Spleen (tissue), 11 donors: ENCODE measurements around the gene B2M. TPM values are rescaled to one million over a fixed set of nuclear protein-coding genes. Genes with fewer than 3 reads are reported as not detected.

Source experiments
- DNase-seq: peaks from one replicate; pipeline ENCODE4 v3.0.0-alpha.2; 2020
- H3K27ac ChIP-seq, 8 donors: fragments of 200-600 bp; sonication (generic) in 7 of 8; 1 replicate in 4 of 8; 2 replicates in 4 of 8; pipeline versions ENCODE4 v1.5.0 to v1.8.0; 2016 to 2021; ENCODE audit warnings: inconsistent platforms in 4 of 8, mild to moderate bottlenecking in 4 of 8, moderate library complexity in 1 of 8
- H3K27me3 ChIP-seq, 7 donors: fragments of 200-600 bp; sonication (generic) in 6 of 7; replicated peaks in 1 of 7; 1 replicate in 4 of 7; 2 replicates in 3 of 7; pipeline versions ENCODE4 v1.5.0 to v1.8.0; 2016 to 2021; ENCODE audit warnings: inconsistent platforms in 3 of 7, mild to moderate bottlenecking in 1 of 7
- H3K36me3 ChIP-seq, 6 donors: fragments of 200-600 bp; sonication (generic) in 5 of 6; 1 replicate in 4 of 6; 2 replicates in 2 of 6; pipeline versions ENCODE4 v1.5.0 to v1.8.0; 2016 to 2021; ENCODE audit warnings: inconsistent platforms in 2 of 6
- H3K4me1 ChIP-seq, 6 donors: fragments of 200-600 bp; sonication (generic) in 5 of 6; 1 replicate in 3 of 6; 2 replicates in 3 of 6; pipeline versions ENCODE4 v1.5.0 to v1.8.0; 2016 to 2021; ENCODE audit warnings: inconsistent platforms in 3 of 6
- H3K4me3 ChIP-seq, 8 donors: fragments of 200-600 bp; sonication (generic) in 7 of 8; 1 replicate in 4 of 8; 2 replicates in 4 of 8; pipeline versions ENCODE4 v1.5.0 to v1.8.0; 2016 to 2021; ENCODE audit warnings: inconsistent platforms in 4 of 8, mild to moderate bottlenecking in 4 of 8, moderate library complexity in 2 of 8
- H3K9me3 ChIP-seq, 8 donors: fragments of 200-600 bp; sonication (generic) in 7 of 8; 1 replicate in 4 of 8; 2 replicates in 4 of 8; pipeline versions ENCODE4 v1.5.0 to v1.8.0; 2016 to 2021; ENCODE audit warnings: inconsistent platforms in 4 of 8
- POLR2A ChIP-seq, 3 donors: fragments of 450-650 bp; IDR thresholded peaks; one replicate each; pipeline ENCODE4 v1.5.1; 2017; ENCODE audit warnings: antibody characterized with exemption in 3 of 3, mild to moderate bottlenecking in 1 of 3
- POLR2AphosphoS5 ChIP-seq, 3 donors: sonication (generic); formaldehyde crosslinking; IDR thresholded peaks; one replicate each; pipeline ENCODE4 v1.5.1; 2017; ENCODE audit warnings: antibody characterized with exemption in 3 of 3
- WGBS, 5 donors: extraction: QIAGEN DNeasy Blood & Tissue Kit in 3 of 5; methylation state at CpG; one replicate each; pipeline versions ENCODE4 v1.1.5 to v1.1.7; 2013 to 2018; 5-methylcytosine and 5-hydroxymethylcytosine counted together
- intact Hi-C: fragments of 100-400 bp; cut with DNase I; formaldehyde crosslinking; loops from one replicate; pipeline ENCODE4 v1.15.0; 2023; ENCODE audit warnings: low total_unique reads
- polyA plus RNA-seq, 3 donors: library from polyadenylated mRNA; stranded (reverse); fragments of 200-250 nt; gene quantifications; one replicate each; pipeline ENCODE4 v1.2.1, GENCODE V29; 2013
- total RNA-seq, 7 donors: library from RNA; depleted of rRNA in 3 of 7; stranded (reverse); fragments of >200 nt in 3 of 7; fragmentation: NEBNext Ultra II Directional in 4 of 7; extraction: Animal tissue kit (Norgen Biotek cat#: 25700) in 4 of 7; gene quantifications; one replicate each; pipeline versions ENCODE4 v1.1.0 to v1.2.1, GENCODE V29; 2016 to 2021
- TF ChIP-seq, protein P1 (sequence below), 11 experiments: fragments of 200-600 bp in 7 of 11; fragments of 450-650 bp in 4 of 11; sonication (generic) in 4 of 11; IDR thresholded peaks in 8 of 11; conservative IDR thresholded peaks in 3 of 11; 1 replicate in 7 of 11; 2 replicates in 4 of 11; pipeline versions ENCODE4 v1.4.0 to v1.8.0; 2016 to 2021; ENCODE audit warnings: antibody characterized with exemption in 11 of 11, inconsistent platforms in 4 of 11, mild to moderate bottlenecking in 1 of 11
- donor health status: healthy with polysubstance abuse.
- donor health status: DM: no; HTN: no; CAD: no; lungs with moderate emphysema.
- donor health status: DM: no; HTN: no; CAD: no.
- donor health status: Bipolar disorder and iron deficiency.
- donor health status: healthy.
- donor health status: DM: no; HTN: no; CAD: no.
- donor health status: DM: yes; HTN: yes; CAD: no.

Gene B2M
- total and polyA plus RNA-seq, 10 donors = 3,969 to 10,333 (median 6,045) TPM

DNA sequence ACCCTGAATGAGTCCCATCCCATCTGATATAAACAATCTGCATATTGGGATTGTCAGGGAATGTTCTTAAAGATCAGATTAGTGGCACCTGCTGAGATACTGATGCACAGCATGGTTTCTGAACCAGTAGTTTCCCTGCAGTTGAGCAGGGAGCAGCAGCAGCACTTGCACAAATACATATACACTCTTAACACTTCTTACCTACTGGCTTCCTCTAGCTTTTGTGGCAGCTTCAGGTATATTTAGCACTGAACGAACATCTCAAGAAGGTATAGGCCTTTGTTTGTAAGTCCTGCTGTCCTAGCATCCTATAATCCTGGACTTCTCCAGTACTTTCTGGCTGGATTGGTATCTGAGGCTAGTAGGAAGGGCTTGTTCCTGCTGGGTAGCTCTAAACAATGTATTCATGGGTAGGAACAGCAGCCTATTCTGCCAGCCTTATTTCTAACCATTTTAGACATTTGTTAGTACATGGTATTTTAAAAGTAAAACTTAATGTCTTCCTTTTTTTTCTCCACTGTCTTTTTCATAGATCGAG, 4.5 kb downstream of the B2M start:
- TF ChIP-seq POLR2A (IDR thresholded peaks at IDR 0.05) (no peak), POLR2AphosphoS5 (IDR thresholded peaks at IDR 0.05) (peak in 1 of 3 donors; percentile 51)
- peaks cover 5 to 83% (median 50%) of the 10 kb centered on the region in 6 donors for H3K36me3 ChIP-seq
- peaks cover 59 to 79% (median 75%) of the 10 kb centered on the region in 6 donors for H3K4me1 ChIP-seq
- peak overlapping the region in 6 of 8 donors; percentile 9 to 100 (median 100) for H3K27ac ChIP-seq
- DNase-seq = no peak
- intact Hi-C loops = no loop called here
- H3K4me3 ChIP-seq = peak overlapping the region in 7 of 8 donors; percentile 5 to 96 (median 87)
- 49 to 75% (median 60%) methylated on average over 2 of the region's 2 CpGs for WGBS, 5 donors
- H3K9me3 ChIP-seq = no peaks in the 10 kb centered on the region
- no peaks in the 10 kb centered on the region for H3K27me3 ChIP-seq

DNA sequence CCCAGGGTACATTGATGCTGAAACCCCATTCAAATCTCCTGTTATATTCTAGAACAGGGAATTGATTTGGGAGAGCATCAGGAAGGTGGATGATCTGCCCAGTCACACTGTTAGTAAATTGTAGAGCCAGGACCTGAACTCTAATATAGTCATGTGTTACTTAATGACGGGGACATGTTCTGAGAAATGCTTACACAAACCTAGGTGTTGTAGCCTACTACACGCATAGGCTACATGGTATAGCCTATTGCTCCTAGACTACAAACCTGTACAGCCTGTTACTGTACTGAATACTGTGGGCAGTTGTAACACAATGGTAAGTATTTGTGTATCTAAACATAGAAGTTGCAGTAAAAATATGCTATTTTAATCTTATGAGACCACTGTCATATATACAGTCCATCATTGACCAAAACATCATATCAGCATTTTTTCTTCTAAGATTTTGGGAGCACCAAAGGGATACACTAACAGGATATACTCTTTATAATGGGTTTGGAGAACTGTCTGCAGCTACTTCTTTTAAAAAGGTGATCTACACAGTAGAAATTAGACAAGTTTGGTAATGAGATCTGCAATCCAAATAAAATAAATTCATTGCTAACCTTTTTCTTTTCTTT, 5.8 kb downstream of the B2M start:
- H3K27ac ChIP-seq = peak overlapping the region in 4 of 8 donors; percentile 100
- intact Hi-C loops = no loop called here
- no peaks in the 10 kb centered on the region for H3K27me3 ChIP-seq
- peak overlapping the region in 4 of 8 donors; percentile 68 to 96 (median 86) for H3K4me3 ChIP-seq
- 54 to 73% (median 65%) methylated on average over 2 of the region's 2 CpGs for WGBS, 5 donors
- peak in 1 of 3 donors; percentile 33 for TF ChIP-seq POLR2AphosphoS5 (IDR thresholded peaks at IDR 0.05)
- TF ChIP-seq, protein P1, sequence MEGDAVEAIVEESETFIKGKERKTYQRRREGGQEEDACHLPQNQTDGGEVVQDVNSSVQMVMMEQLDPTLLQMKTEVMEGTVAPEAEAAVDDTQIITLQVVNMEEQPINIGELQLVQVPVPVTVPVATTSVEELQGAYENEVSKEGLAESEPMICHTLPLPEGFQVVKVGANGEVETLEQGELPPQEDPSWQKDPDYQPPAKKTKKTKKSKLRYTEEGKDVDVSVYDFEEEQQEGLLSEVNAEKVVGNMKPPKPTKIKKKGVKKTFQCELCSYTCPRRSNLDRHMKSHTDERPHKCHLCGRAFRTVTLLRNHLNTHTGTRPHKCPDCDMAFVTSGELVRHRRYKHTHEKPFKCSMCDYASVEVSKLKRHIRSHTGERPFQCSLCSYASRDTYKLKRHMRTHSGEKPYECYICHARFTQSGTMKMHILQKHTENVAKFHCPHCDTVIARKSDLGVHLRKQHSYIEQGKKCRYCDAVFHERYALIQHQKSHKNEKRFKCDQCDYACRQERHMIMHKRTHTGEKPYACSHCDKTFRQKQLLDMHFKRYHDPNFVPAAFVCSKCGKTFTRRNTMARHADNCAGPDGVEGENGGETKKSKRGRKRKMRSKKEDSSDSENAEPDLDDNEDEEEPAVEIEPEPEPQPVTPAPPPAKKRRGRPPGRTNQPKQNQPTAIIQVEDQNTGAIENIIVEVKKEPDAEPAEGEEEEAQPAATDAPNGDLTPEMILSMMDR (IDR thresholded peaks at IDR 0.05 in 8 of 11, conservative IDR thresholded peaks at IDR 0.05 in 3 of 11) = no peak
- no peaks in the 10 kb centered on the region for H3K9me3 ChIP-seq
- H3K36me3 ChIP-seq = peaks cover 5 to 83% (median 50%) of the 10 kb centered on the region in 6 donors
- peaks cover 64 to 91% (median 85%) of the 10 kb centered on the region in 6 donors for H3K4me1 ChIP-seq
- no peak for DNase-seq

DNA sequence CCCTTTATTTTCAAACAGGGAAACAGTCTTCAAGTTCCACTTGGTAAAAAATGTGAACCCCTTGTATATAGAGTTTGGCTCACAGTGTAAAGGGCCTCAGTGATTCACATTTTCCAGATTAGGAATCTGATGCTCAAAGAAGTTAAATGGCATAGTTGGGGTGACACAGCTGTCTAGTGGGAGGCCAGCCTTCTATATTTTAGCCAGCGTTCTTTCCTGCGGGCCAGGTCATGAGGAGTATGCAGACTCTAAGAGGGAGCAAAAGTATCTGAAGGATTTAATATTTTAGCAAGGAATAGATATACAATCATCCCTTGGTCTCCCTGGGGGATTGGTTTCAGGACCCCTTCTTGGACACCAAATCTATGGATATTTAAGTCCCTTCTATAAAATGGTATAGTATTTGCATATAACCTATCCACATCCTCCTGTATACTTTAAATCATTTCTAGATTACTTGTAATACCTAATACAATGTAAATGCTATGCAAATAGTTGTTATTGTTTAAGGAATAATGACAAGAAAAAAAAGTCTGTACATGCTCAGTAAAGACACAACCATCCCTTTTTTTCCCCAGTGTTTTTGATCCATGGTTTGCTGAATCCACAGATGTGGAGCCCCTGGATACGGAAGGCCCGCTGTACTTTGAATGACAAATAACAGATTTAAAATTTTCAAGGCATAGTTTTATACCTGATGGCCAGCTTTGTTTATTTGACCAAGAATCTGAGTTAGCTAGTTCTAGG, 7.0 kb downstream of the B2M start:
- H3K27ac ChIP-seq = peak overlapping the region in 7 of 8 donors; percentile 11 to 100 (median 97)
- H3K36me3 ChIP-seq = peaks cover 5 to 71% (median 50%) of the 10 kb centered on the region in 6 donors
- intact Hi-C loops = no loop called here
- no peaks in the 10 kb centered on the region for H3K27me3 ChIP-seq
- no peaks in the 10 kb centered on the region for H3K9me3 ChIP-seq
- TF ChIP-seq, protein P1 (IDR thresholded peaks at IDR 0.05 in 8 of 11, conservative IDR thresholded peaks at IDR 0.05 in 3 of 11) = no peak
- TF ChIP-seq POLR2A (IDR thresholded peaks at IDR 0.05) (no peak), POLR2AphosphoS5 (IDR thresholded peaks at IDR 0.05) (no peak)
- 55 to 76% (median 59%) methylated on average over 4 of the region's 4 CpGs for WGBS, 5 donors
- H3K4me3 ChIP-seq = peak overlapping the region in 1 of 8 donors; percentile 91
- H3K4me1 ChIP-seq = peaks cover 64 to 100% (median 97%) of the 10 kb centered on the region in 6 donors
- no peak for DNase-seq

DNA sequence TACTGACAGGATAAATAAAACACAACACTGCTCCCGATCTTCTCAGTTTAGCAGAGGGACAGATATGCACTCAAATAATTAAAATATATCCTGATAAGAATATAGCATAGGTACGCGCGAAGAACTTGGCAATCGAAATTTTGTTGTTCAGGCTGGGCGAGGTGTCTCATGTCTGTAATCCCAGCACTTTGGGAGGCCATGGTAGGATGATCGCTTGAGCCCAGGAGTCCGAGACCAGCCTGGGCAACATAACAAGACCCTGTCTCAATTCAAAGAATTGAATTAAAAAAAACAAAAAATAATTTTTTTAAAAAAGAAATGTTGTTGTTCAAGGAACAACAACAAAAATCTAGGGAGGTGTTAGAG, 7.6 kb downstream of the B2M start:
- intact Hi-C loops = no loop called here

More for the DNA sequence above, 7.6 kb downstream of the B2M start:
- peak in 2 of 3 donors; percentile 53 to 59 for TF ChIP-seq POLR2AphosphoS5 (IDR thresholded peaks at IDR 0.05)
- TF ChIP-seq, protein P1 (IDR thresholded peaks at IDR 0.05 in 8 of 11, conservative IDR thresholded peaks at IDR 0.05 in 3 of 11) = no peak
- Histone ChIP-seq H3K27ac (peak overlapping the region; percentile 11 to 100 (median 87)), H3K9me3 (no peaks in the 10 kb centered on the region), H3K4me1 (peaks cover 65 to 100% (median 97%) of the 10 kb centered on the region in 6 donors), H3K27me3 (no peaks in the 10 kb centered on the region), H3K36me3 (peaks cover 5 to 65% (median 47%) of the 10 kb centered on the region in 6 donors), H3K4me3 (peak overlapping the region in 2 of 8 donors; percentile 0 to 91)
- DNase-seq = no peak
- WGBS, 5 donors = 79 to 91% (median 84%) methylated on average over 8 of the region's 8 CpGs
